ENCODE results near the gene LDB1. TPM values are rescaled to one million over a fixed set of nuclear protein-coding genes. Genes with fewer than 3 reads are reported as not detected.

LDB1 gene
- total RNA-seq, 1 experiment from 2014 or later, result 22.7 TPM

DNA sequence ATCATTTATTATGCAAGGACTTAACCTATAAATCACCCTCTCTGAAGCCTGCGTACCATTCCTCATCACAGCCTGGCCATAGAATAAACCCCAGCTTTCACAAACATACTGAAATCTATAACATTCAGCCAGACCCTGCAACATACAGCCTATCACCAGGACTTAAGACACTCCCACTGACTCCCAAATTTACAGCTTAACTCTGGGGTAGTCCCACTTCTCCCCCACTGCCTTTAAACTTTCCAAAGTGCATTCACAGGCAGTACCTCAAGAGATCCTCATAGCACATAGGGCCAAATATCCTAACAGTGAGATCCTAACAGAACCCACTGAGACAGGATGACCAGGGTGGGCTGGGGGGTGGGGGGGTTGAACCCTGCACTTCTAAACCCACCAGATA is 3.5 kb downstream of the LDB1 start:
- in situ Hi-C loops (cut with HindIII; ENCODE audit: low pct_unique_long_range_greater_than_20kb, low sequenced_read_pairs), result no loop called here
- no peak for DNase-seq (ENCODE audit: low read depth)

DNA sequence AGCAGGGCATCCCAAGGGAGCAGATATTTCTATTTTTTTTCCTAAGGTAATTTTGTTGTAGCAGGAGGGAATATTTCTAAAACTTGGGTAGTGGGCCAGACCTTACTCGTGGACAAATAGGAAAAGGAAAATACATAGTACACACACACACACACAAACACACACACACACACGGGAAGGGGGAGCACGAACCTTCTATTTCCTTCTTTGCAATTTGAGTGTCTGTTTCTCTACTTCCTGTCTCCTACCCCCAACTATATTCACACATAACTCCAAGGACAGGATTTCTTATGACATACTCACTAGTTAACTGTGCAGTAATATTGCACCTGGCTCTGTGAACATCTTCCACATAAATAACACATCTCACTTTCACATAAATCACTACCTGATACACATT is 4.4 kb downstream of the LDB1 start:
- in situ Hi-C loops (cut with HindIII; ENCODE audit: low pct_unique_long_range_greater_than_20kb, low sequenced_read_pairs), result no loop called here
- no peak for DNase-seq (ENCODE audit: low read depth)

DNA sequence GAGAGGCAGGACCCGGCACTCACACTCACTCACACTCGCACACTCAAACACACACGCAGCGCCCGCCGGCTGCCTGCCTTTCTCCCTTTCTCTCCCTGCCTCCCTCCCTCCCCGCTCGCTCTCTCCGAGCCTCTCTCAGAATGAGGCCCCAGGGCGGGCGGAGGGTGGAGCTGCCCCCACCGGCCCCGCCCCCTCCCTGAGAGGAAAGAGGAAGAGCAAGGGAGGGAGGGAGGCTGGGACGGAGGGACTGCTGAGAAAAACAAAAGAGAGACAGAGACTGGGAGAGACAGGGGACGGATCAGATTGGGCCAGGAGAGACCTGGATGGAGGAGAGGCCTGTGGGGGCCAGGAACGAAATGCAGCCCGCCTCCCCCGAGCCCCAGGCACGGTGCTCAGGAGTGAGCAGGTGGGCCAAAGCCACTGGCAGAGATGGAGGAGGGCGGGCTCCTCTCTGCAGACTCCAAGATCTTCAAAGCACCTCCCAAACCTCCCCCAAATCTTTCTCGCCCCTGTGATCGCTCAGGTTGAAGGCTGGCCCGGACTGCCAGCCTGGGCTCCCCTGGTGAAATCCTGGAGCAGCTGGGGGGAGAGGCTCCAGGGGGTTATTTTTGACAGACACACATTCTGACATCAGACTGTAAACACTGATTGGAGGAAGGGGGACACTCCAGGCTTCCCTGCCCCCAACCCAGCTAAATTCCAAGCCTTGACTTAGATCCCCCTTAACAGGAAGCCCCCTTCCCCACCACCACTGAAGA is 5.1 kb downstream of the LDB1 start:
- in situ Hi-C loops (cut with HindIII; ENCODE audit: low pct_unique_long_range_greater_than_20kb, low sequenced_read_pairs), result no loop called here
- peak; percentile 84 for DNase-seq (ENCODE audit: low read depth)

DNA sequence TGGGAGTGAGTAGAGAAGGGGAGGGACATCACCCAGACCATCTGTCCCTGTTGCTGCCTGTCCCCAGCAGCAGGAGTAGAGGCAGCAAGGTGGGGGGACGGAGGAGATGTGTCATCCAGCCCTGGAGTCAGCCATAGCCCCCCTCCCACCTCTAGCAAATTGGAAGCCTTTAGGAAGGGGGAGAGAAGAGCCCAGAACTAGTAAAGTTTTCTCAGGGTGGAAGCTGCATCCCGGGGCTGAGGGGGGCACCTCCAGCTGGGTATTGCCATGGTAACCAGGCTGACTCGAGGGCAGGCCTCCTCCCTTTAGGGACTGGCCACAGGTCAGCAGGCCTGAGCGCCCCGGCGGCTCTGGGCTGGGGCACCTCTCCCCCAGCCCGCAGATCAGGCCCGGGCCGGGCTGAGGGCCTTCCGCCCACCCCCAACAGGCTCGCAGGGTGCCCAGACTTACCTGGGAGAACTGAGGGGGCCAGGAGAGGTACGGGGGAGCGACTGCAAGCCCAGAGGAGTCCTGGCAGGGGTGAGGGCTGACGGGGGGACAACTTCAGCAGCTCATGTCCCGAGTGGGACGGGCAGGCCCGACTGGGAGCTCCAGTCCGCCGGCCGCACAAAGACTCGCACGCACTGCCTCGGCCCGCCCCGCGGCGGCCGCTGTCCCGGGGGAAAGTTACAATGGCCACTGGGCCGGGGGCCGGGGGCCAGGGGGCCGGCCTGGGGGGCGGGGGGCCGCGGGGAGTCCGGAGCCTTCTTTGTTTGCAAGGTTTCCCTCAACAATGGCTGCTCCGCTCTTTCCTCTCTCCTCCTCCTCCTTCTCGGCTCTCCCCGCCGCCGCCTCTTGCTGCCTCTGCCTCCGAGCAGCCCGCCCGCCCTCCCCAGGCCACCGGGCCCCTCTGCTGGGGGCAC is 6.0 kb downstream of the LDB1 start:
- DNase-seq (ENCODE audit: low read depth), result no peak
- in situ Hi-C loops (cut with HindIII; ENCODE audit: low pct_unique_long_range_greater_than_20kb, low sequenced_read_pairs), result no loop called here

DNA sequence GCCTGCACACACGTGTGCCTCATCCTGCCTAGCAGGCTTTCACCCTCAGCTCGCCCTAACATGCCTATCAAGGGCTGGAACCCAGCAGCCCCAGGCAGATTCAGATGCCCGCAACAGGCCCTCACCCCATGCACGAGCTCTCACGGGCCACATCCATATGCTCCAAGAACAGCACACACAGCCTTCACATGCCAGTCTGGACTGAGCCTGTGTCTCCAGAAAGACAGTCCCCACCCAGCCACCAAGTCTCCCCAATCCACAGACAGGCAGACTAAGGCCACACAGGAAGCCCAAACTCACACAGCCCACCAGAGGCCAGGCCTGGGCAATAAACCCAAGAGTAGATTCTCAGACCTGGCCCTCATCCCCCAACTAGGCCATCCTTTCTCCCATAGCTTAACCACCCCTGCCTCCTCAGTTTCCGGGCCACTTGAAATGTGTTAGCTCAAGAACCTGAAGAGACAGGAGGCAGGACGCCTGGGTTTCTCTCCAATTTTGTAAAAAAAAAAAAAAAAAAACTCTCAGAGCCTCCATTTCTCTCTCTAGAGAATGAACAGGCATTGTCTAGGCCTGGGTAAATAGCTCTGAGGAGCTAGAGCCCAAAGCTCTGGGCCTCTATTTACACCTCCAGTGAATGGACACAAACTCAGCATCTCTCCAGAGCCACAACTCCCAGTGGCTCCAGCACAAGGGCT is 6.8 kb downstream of the LDB1 start:
- in situ Hi-C loops (cut with HindIII; ENCODE audit: low pct_unique_long_range_greater_than_20kb, low sequenced_read_pairs), result no loop called here

DNA sequence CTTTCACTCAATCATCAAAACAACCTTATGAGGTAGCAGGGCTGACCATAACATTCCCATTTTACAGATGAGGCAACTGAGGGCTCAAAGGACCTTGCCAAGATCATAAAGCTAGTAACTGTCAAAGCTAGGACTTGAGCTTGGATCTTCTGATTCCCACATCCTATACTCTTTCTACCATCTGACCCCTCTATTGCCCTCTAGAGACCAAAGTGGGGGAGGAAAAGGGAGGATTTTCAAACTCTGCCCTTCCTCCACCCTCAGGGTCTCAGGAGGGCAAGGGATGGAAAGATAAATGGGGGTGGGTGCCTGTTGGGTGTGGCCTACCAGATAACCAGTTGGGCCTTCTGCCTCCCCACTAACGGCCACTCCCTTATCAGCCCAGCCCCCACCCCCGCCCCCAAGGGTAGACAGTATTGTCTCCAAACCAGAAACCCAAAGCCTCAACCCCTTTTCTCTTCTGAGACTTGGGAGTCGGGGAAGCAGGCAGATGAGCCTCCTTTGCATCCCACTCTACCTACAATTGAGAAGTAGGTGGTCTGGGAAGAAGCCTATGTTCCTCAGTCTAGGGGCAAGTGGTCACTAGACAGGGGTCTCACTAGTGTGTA is 7.9 kb downstream of the LDB1 start:
- no peak for DNase-seq (ENCODE audit: low read depth)
- in situ Hi-C loops (cut with HindIII; ENCODE audit: low pct_unique_long_range_greater_than_20kb, low sequenced_read_pairs), result no loop called here

More for the DNA sequence above, 6.8 kb downstream of the LDB1 start:
- no peak for DNase-seq (ENCODE audit: low read depth)

DNA sequence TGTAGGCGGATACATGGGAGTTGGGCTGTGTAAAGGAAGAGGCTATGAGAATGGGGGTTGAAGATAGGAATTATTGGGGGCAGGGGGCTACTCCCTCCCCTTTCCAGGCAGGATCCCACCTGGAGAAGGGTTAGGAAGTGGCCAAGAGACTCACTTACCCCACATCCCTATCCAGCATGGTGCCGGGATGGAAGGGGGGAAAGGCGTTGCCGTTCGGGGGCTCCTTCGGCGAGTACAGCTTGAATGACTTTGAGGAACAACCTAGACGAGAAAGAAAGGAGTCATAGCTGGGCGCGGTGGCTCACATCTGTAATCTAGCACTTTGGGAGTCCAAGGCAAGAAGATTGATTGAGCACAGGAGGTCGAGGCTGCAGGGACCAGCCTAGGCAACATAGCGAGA is 8.9 kb downstream of the LDB1 start:
- no peak for DNase-seq (ENCODE audit: low read depth)
- in situ Hi-C loops (cut with HindIII; ENCODE audit: low pct_unique_long_range_greater_than_20kb, low sequenced_read_pairs), result no loop called here

DNA sequence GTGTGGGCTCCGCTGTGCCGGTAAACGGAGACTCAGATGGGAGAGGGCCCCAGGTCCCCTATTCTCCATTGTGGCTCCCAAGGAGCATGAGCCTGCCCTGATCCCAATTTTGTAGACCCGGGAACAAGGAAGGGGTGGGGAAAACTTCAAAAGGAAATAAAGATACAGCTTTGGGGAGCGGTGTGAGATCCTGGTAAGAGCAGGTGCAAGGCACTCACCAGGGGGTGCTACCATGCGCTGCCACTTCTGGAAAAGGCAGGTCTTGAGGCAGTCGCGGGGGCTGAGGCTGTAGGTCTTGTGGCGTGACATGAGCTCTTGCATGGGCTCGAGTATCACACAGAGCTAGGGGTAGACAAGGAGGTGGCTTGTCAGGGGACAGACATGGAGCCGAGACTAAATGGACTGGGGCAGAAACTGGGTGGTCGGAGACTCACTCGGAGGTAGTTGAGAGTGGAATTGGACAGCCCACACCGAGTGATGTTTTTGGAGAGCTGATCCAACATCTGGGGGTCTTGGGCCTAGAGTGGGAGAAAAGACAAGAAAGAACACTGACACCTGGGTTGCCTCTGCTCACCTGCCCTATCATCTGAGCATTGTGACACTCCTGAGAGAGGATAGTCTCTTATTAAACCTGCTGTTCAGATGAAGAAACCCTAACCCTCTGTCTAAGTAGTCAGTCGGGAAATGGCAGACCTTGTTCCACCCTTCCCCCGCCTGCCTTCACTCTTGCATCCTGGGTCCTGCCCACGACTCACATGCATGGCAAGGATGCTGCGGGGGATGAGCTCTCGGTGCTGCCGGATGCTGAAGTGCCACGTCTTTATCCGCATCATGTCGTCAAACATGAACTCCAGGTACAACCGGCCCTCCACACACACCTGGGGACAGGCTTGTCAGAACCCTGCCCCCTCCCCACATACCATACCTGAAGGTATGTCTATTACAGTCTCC is 10.7 kb downstream of the LDB1 start:
- no peak for DNase-seq (ENCODE audit: low read depth)

DNA sequence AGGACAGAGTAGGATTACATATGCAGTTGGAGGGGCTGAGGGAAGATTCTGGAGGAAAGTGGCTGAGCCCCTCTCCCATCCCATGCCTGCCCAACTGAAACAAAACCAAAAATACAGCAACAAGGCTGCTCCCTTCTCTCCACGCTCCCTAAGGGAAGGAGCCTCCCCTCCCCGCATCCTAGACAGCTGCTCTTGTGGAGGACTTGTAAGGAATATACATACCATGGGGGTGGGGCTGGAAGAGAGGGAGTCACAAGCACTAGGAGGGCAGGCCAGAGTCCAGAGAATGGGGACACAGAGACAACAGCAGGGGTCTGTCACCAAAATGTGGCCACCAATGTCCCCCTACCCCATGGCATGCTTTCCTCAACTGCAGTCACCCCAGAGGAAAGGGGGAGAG is 13.2 kb downstream of the LDB1 start:
- in situ Hi-C loops (cut with HindIII; ENCODE audit: low pct_unique_long_range_greater_than_20kb, low sequenced_read_pairs), result no loop called here
- no peak for DNase-seq (ENCODE audit: low read depth)

More for the DNA sequence above, 10.7 kb downstream of the LDB1 start:
- in situ Hi-C loops (cut with HindIII; ENCODE audit: low pct_unique_long_range_greater_than_20kb, low sequenced_read_pairs), result no loop called here

DNA sequence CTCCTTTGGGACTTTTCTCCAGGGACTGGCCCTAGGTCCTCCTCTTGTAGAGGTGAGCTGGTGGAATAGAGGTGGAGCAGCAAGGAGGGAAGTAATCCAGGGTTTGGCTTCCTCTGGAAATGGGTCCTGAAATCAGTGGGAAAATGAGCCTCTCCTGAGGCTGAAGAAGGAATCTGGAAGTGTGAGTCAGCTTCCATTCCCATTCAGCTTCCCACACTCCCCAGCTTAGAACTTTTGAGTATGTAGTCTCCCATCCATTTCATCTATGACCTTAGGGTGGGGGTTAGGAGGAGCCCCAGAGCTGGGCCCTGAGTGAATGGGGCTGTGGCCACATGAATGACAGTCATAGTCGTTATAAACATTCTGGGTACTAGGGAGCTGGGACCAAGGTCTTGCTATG is 17.7 kb downstream of the LDB1 start:
- no peak for DNase-seq (ENCODE audit: low read depth)
- in situ Hi-C loops (cut with HindIII; ENCODE audit: low pct_unique_long_range_greater_than_20kb, low sequenced_read_pairs), result no loop called here

DNA sequence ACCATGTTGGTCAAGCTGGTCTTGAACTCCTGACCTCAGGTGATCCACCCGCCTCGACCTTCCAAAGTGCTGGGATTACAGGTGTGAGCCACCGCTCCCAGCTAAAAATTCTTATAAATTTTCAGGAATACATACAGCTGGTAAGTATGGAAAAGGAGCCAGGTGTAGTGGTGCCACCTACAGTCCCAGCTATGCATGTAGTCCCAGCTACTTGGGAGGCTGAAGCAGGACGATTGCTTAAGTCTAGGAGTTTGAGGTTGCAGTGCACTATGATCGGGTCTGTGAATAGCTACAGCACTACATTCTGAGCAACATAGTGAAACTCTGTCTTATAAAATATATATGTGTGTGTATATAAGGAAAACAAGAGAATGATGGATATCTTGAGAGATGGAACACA is 19.0 kb downstream of the LDB1 start:
- in situ Hi-C loops (cut with HindIII; ENCODE audit: low pct_unique_long_range_greater_than_20kb, low sequenced_read_pairs), result no loop called here
- no peak for DNase-seq (ENCODE audit: low read depth)

DNA sequence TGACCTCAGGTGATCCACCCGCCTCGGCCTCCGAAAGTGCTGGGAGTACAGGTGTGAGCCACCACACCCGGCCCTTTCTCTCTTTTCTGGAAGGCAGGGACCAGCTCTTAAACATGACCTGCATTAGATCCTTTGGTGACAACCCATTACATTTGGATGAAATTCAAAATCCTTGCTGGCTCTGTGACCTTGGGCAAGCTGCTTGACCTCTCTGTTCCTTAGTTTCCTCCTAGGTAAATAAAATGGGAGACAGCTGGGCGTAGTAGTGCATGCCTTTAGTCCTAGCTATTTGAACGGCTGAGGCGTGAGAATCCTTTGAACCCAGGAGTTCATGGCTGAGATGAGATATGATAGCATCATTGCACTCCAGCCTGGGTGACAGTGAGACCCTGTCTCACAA is 23.7 kb downstream of the LDB1 start:
- in situ Hi-C loops (cut with HindIII; ENCODE audit: low pct_unique_long_range_greater_than_20kb, low sequenced_read_pairs), result no loop called here
- DNase-seq (ENCODE audit: low read depth), result no peak

DNA sequence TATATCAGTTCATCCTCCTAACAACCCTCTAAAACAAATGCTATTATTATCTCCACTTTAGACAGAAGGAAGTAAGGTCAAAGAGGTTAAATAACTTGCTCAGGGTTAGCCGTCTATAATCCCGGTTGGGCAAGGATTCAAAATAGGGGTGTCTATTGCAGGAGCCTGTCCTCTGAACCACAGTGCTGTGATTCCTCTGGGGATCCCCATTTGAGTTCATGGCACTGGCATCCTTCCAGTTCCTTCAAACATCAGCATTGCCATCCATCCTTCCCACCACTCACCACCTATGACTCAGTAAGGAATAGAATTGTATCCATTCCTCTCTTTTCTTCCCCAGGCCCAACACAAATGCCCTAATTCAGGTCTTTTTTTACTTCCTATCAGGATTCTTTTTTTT is 29.4 kb downstream of the LDB1 start:
- in situ Hi-C loops (cut with HindIII; ENCODE audit: low pct_unique_long_range_greater_than_20kb, low sequenced_read_pairs), result no loop called here
- no peak for DNase-seq (ENCODE audit: low read depth)

DNA sequence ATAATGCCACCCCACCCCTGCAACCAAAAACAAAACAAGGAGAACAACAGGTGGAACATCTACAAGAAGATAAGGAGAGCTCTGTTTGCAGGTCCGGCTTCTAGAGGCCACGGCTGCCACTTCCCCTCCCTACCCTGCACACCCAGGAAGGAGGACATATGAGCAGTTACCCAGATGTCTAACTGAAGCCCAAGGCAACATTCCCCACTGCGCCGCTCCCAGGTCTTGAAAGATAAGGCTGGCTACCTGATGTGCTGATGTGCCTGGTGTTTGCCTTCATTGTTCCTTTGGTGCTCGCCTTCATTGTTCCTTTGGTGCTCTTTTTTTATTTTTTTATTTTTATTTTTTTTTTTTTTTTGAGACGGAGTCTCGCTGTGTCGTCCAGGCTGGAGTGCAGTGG is 34.0 kb downstream of the LDB1 start:
- DNase-seq (ENCODE audit: low read depth), result no peak
- in situ Hi-C loops (cut with HindIII; ENCODE audit: low pct_unique_long_range_greater_than_20kb, low sequenced_read_pairs), result no loop called here

DNA sequence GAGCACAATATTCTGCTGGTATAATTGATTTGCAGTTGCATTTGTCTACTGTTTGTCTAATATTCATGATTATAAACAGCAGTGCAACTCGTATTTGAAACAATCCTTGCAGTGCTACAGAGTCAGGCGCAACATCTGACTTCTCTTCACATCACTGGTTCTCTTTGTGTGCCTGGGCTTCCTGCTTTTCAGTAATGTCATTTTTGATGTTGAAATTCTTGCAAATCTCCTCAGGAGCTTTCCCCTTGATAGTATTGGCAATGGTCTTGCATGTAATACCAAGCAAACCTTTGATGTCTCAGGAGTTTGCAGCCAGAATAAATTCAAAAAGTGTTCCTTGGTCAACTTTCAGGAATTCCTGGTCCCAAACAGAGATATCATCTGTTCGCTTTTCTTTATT is 34.8 kb downstream of the LDB1 start:
- in situ Hi-C loops (cut with HindIII; ENCODE audit: low pct_unique_long_range_greater_than_20kb, low sequenced_read_pairs), result no loop called here
- no peak for DNase-seq (ENCODE audit: low read depth)

DNA sequence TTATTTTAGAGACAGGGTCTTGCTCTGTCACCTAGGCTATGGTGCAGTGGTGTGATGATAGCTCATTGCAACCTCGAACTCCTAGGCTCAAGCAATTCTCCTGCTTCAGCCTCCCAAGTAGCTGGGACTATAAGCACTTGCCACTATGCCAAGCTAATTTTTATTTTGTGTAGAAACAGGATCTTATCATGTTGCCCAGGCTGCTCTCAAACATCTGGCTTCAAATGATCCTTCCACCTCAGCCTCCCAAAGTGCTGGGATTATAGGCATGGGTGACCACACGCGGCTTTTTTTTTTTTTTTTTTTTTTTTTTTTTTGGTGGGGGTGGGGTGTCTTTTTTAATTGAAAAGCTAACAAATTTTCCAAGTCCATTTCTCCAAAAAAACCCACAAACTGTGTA is 36.6 kb downstream of the LDB1 start:
- in situ Hi-C loops (cut with HindIII; ENCODE audit: low pct_unique_long_range_greater_than_20kb, low sequenced_read_pairs), result no loop called here

DNA sequence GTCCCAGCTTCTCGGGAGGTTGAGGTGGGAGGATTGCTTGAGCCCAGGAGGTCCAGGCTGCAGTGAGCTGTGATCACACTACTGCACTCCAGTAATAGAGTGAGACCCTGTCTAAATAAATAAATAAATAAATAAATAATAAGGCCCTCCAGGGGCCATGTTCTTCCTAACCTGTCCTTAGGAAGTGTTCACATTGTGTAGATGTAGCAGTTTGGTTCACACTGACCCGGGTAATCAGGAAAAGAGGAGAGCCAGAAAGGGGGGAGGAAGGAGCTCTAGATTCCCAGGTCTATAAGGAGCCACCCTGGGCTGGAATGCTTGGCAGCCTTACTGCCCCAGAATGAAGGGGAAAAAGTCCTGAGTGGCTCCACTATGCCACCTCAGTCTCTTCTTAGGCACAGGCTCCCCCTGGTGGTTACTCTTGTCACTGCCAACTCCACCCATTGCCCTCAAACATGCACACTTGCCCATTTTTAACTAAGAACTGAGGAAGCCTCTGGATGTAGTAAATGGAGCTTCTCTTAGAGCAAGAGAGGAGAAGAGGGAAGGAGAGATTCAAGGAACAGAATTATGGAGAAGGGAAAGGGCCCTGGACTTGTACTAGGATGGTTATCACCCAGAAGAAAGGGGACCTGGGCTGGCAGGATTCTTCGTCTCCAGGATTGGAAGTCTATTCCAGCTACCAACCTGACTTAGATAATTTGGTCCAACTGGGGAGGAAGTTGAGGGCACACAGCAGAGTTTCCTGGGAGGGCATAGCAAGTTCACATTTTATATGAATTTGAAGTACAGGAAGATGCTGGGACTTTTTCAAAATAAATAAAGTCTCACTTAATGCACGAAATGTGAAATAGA is 47.3 kb downstream of the LDB1 start:
- DNase-seq (ENCODE audit: low read depth), result peak; percentile 64

More for the DNA sequence above, 36.6 kb downstream of the LDB1 start:
- DNase-seq (ENCODE audit: low read depth), result no peak

More for the DNA sequence above, 47.3 kb downstream of the LDB1 start:
- in situ Hi-C loops (cut with HindIII; ENCODE audit: low pct_unique_long_range_greater_than_20kb, low sequenced_read_pairs), result no loop called here
